HG03095 (cell line): ENCODE results near the gene SEMA3B.

Experiments
- ATAC-seq: cut with Tn5 transposase; IDR thresholded peaks from one replicate; pipeline ENCODE4 v1.9.1; 2021; ENCODE audit warnings: moderate library complexity; ENCODE audit not compliant: unreplicated experiment

SEMA3B gene

GRCh38 chr3:50292159-50293078, 23.5 kb downstream of the SEMA3B start, which contains the start of gene IFRD2:
Gene IFRD2 (minus strand): TSS chr3:50292429. CDS start chr3:50292274, 155 bp downstream.
- peak; percentile 85 for ATAC-seq

- no peak for ATAC-seq
These were observed 24.3 kb downstream of the SEMA3B start for GRCh38 chr3:50293079-50293801.

DNA sequence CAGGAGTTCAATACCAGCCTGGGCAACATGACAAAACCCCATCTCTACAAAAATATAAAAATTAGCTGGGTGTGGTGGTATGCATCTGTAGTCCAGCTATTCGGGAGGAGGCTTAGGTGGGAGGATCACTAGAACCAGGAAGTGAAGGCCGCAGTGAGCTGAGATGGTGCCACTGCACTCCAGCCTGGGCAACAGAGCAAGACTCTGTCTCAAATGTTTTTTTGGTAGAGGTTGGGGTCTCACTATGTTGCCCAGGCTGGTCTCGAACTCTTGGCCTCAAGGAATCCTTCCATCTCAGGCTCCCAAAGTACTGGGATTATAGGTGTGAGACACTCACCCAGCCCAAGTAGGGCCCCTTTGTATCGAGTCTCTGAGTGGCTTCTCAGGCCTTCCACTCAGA, 25.1 kb downstream of the SEMA3B start:
- ATAC-seq, result no peak

- no peak for ATAC-seq
These were observed 25.8 kb downstream of the SEMA3B start for GRCh38 chr3:50294492-50295403.

DNA sequence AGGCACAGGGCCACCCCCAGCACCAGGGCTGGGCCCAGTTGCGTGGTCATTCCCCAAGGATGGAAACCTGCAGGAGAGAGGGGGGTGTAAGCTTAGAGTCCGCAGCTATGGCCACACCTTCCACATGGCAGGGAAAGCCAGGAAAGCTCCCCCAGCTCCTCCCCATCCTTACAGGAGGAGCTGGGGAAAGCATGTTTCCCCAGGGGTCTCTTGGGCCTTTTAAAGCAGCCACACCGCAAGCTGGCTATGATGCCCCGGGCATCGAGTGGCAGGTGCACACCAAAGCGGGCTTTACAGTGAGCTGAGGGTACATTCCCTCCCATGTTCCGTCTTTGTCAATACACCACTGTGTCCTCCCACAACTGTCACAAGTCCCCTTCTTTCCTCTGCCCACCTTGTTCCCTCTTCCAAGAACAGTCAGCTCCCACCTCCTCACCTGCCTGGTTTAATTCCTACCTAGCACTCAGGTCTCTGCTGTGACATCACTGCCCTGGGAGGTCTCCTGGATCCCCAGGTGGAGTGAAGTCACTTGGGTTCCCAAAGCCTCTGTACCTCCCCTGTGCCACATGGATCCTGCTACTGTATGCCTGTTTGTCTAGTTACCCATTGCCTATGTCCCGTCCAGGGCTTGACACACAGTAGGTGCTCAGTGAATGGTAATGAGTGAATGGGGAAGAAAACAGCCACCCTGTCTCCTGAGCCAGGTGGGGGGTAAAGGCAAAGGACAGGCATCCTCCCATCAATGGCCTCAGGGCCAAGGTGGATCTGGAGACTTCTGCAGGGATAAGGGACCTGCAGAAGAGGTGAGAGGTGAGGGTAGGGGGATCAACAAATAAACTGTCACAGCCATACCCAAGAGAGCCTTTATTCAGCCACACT, 26.8 kb downstream of the SEMA3B start:
- ATAC-seq, result no peak

- ATAC-seq, result no peak
These were observed 27.9 kb downstream of the SEMA3B start for GRCh38 chr3:50296721-50297383.

- no peak for ATAC-seq
These were observed 28.4 kb downstream of the SEMA3B start for GRCh38 chr3:50297384-50297775.

DNA sequence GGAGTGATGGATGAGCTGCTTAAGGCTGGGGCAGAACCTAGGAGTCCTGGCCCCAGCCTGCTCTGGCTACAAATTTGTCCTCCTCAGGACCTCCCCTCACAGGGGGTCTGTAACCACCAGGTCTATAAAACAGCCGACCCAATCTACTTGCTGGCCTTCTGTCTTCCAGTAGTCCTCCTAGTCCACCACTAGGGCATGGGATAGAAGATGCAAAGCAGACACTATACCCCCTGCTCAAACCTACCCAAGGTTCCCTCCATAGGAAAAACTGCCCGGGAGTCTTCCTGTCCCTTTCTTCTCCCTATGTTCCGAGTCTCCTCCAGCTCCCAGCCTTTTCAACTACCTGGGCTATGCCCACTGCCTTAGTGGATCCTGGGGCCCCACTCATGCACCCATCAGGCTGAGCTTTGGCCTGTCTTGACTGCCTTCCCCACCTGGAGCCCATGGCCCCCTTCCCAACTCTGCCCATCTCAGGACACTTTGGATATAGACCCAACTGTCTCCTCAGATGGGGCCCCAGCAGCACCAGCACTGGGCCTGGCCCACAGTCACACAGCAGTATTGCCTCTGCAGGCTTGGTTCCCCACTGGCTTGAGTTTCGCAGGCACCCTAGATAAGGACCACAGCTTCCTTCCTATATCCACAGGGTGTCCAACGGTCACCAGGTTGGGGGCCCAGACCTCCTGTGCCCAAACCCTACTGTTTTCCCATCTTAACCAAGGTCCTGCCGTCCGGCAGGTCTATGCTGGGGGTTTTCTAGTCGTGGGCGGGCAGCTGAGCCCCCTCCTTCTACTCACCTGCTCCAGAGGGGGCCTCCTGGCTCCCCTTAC, 29.2 kb downstream of the SEMA3B start:
- no peak for ATAC-seq

DNA sequence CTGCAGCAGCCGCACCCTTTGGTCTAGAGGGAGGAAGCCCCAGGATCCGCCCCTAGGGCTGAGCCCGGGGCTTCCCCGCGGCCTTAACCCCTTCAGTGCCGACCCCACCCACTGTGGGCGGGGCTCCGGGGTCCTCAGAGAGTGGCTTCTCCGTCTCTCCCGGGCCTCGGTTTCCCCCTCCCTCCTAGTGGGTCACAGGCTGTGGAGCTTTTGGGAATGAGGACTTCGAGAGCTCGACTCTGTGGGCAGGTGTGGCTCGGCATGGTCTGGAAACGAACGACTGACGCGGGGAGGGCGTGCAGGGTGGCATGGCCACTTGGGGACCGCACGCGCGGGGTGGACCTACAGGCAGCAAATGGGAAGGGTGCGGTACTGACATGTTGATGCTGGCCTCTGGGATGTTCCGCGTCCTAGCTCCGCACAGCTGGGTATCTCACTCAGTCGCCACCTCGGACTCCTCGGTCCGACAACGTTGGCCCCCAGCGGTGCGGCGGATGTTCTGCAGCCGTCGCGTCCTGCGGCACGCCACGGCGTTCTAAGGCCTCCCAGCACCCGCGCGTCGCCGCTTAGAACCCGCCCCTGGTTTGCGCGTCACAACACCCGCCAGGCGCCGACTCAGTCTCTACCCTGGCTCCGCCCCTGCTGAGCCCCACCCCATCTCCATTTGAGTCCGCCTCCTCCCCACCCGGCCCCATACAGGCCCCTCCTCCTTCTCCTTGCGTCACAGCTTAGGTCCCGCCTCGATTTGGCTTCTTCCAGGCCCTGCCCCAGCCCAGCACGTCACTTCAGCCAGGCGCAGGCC, 30.1 kb downstream of the SEMA3B start, which contains the start of the genes HYAL3 and NAA80:
HYAL3 (minus strand) TSS at position 570 of the 802 bp plus-strand sequence. CDS start 3,803 bp downstream, outside the sequence.
NAA80 (minus strand) TSS at position 570 of the 802 bp plus-strand sequence. CDS start 1,942 bp downstream, outside the sequence.
- ATAC-seq, result peak; percentile 79

DNA sequence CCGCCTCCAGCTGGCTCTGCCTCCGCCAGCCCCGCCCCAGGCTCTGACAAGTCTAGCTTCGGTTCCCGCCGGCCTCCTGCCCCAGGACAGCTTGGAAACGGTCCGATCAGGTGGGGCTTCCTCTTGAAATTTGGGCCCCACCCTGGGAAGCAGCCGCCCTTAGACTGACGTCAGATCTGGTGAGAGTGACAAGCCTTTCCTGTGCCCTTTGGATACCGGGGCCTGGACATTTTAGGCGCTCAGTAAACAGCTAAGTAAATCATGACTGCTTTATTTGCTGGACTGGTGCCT, 30.6 kb downstream of the SEMA3B start:
- no peak for ATAC-seq

GRCh38 chr3:50299929-50300680, 31.2 kb downstream of the SEMA3B start:
- ATAC-seq, result no peak

GRCh38 chr3:50300681-50301254, 31.8 kb downstream of the SEMA3B start:
- no peak for ATAC-seq

DNA sequence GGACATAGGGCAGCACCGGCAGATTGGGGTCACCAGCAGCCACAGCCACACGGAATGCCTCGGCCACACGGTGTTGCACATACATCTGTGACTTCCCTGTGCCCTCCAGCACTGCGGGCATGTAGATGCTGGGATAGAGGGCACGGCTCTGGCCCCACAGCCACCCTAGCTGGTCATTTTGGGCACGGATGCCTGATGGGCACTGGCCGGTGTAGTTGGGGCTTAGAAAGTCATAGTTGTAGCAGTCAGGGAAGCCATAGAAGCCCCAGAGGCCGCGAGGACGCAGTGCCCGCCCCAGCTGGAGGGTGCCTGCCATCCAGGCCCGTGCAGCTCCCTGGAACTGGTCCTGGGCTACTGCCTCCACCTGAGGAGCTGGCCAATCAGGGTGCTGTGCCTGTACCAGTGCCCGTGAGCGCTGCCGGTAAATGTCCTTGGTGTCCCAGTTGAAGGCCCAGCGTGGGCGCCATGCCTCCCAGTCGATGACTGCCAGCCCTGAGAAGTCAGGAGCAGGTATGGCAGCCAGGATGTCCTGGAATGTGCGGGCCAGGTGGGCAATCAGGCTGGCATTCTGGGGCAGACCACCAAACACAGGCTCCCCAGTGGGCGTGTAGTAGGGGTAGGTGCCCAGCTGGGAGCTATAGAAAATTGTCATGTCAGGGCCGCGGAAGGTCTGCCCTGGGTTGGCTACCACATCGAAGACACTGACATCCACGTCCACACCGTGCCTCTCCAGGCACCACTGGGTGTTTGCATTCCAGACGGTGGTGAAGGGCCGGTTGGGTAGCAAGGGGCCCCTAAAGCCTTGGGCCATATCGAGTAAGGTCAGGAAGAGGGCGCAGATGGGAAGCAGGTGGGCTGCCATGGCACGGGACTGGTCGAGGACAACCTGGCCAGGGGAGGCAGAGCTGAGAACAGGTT, 33.4 kb downstream of the SEMA3B start:
- no peak for ATAC-seq

- no peak for ATAC-seq
These were observed 34.3 kb downstream of the SEMA3B start, which contains the start of gene HYAL1 for GRCh38 chr3:50303013-50303815. Gene HYAL1 (minus strand): TSS chr3:50303574. CDS start chr3:50302956, 618 bp downstream.

GRCh38 chr3:50304601-50305000, 35.7 kb downstream of the SEMA3B start:
- ATAC-seq, result no peak
